K562 (cell line): ENCODE measurements around the gene UBE2V1. TPM values are rescaled to one million over a fixed set of nuclear protein-coding genes. Genes with fewer than 3 reads are reported as not detected.

Source experiments
- ARID2 ChIP-seq: fragments of 450-650 bp; IDR thresholded peaks from 2 replicates; pipeline ENCODE4 v1.6.1; 2017; ENCODE audit warnings: antibody characterized with exemption, mild to moderate bottlenecking
- BRD9 ChIP-seq: fragments of 450-650 bp; IDR thresholded peaks from 2 replicates; pipeline ENCODE4 v1.6.1; 2018; ENCODE audit warnings: low read depth; ENCODE audit not compliant: partially characterized antibody
- CBFA2T2 ChIP-seq: fragments of 450-650 bp; conservative IDR thresholded peaks from 2 replicates; pipeline ENCODE4 v1.6.1; 2017; ENCODE audit warnings: mild to moderate bottlenecking
- EP400 ChIP-seq: fragments of 450-650 bp; IDR thresholded peaks from 2 replicates; pipeline ENCODE4 v1.6.1; 2017; ENCODE audit warnings: antibody characterized with exemption, mild to moderate bottlenecking, moderate library complexity
- GABPB1 ChIP-seq: sonication (generic); formaldehyde crosslinking; IDR thresholded peaks from 2 replicates; pipeline ENCODE4 v1.8.0; 2022; ENCODE audit warnings: mild to moderate bottlenecking, missing genetic modification reagents
- GATA2 ChIP-seq: sonication (generic); formaldehyde crosslinking; IDR thresholded peaks from 2 replicates; pipeline ENCODE4 v1.4.0; 2020; ENCODE audit warnings: mild to moderate bottlenecking, missing genetic modification reagents
- ILF3 ChIP-seq: fragments of 450-650 bp; IDR thresholded peaks from 2 replicates; pipeline ENCODE4 v1.6.1; 2018; ENCODE audit warnings: antibody characterized with exemption, mild to moderate bottlenecking, moderate library complexity, borderline replicate concordance
- NFATC3 ChIP-seq: fragments of 450-650 bp; IDR thresholded peaks from 2 replicates; pipeline ENCODE4 v1.6.1; 2017; ENCODE audit warnings: mild to moderate bottlenecking
- NONO ChIP-seq, 2 experiments: fragments of 200-400 bp in 1 of 2; fragments of 450-650 bp in 1 of 2; formaldehyde crosslinking in 1 of 2; IDR thresholded peaks; 2 replicates each; pipeline ENCODE4 v1.6.1; 2017; ENCODE audit warnings: low read depth in 2 of 2, mild to moderate bottlenecking in 2 of 2, moderate library complexity in 2 of 2, low read length in 1 of 2
- RUNX1 ChIP-seq: sonication (generic); IDR thresholded peaks from 2 replicates; pipeline ENCODE4 v1.6.1; 2016; ENCODE audit warnings: antibody characterized with exemption, low read depth
- SMAD4 ChIP-seq: fragments of 250-450 bp; sonication (Bioruptor Pico); conservative IDR thresholded peaks from 2 replicates; pipeline ENCODE4 v1.8.0; 2021; ENCODE audit warnings: inconsistent platforms, mild to moderate bottlenecking, moderate library complexity
- SOX6 ChIP-seq: fragments of 450-650 bp; IDR thresholded peaks from 2 replicates; pipeline ENCODE4 v1.6.1; 2014; ENCODE audit warnings: mild to moderate bottlenecking
- TAF1 ChIP-seq: IDR thresholded peaks from 2 replicates; pipeline ENCODE4 v1.6.1; 2011; ENCODE audit warnings: mild to moderate bottlenecking, low read length, moderate library complexity; ENCODE audit not compliant: insufficient read depth, control insufficient read depth, severe bottlenecking; ENCODE audit errors: extremely low read depth
- TAL1 ChIP-seq: fragments of 450-650 bp; IDR thresholded peaks from 2 replicates; pipeline ENCODE4 v1.6.1; 2016; ENCODE audit warnings: mild to moderate bottlenecking
- TCF7L2 ChIP-seq: fragments of 150-350 bp; IDR thresholded peaks from 2 replicates; pipeline ENCODE4 v1.6.1; 2016; ENCODE audit warnings: low read depth, mild to moderate bottlenecking, low read length, moderate library complexity
- ZNF12 ChIP-seq: sonication (generic); formaldehyde crosslinking; IDR thresholded peaks from 2 replicates; pipeline ENCODE4 v1.4.0; 2020; ENCODE audit warnings: mild to moderate bottlenecking, missing genetic modification reagents
- ZNF232 ChIP-seq: sonication (generic); formaldehyde crosslinking; IDR thresholded peaks from 2 replicates; pipeline ENCODE4 v1.8.0; 2022; ENCODE audit warnings: mild to moderate bottlenecking, missing genetic modification reagents
- ZNF316 ChIP-seq: fragments of 450-650 bp; IDR thresholded peaks from 2 replicates; pipeline ENCODE4 v1.6.1; 2016
- polyA plus RNA-seq, 8 experiments: library from polyadenylated mRNA; depleted of rRNA in 4 of 8; stranded (reverse) in 5 of 8; unstranded in 3 of 8; fragments of >200 nt; fragmentation: Nextera tagmentation in 2 of 8; fragmentation: Illumina TruSeq in 1 of 8; extraction: Ambion mirVana in 2 of 8; extraction: Trizol in 1 of 8; gene quantifications; 2 replicates each; pipeline versions ENCODE4 v1.2.1 to v1.2.3, GENCODE V29; 2011 to 2014; ENCODE audit warnings: inconsistent platforms in 1 of 8, missing spikeins in 1 of 8
- total RNA-seq, 7 experiments: library from RNA; depleted of rRNA in 6 of 7; stranded (reverse); fragments of >200 nt in 6 of 7; fragmentation: Illumina TruSeq in 2 of 7; extraction: Trizol in 2 of 7; gene quantifications; 2 replicates each; pipeline versions ENCODE4 v1.2.1 to v1.2.3, GENCODE V29; 2011 to 2021; ENCODE audit warnings: low replicate concordance in 1 of 7
- TF ChIP-seq, protein P1 (sequence below): fragments of 450-650 bp; IDR thresholded peaks from 2 replicates; pipeline ENCODE4 v1.6.1; 2016; ENCODE audit warnings: borderline replicate concordance
- TF ChIP-seq, protein P2 (sequence below), 2 experiments: fragments of 450-650 bp; conservative IDR thresholded peaks; 2 replicates each; pipeline ENCODE4 v1.6.1; 2017; ENCODE audit warnings: mild to moderate bottlenecking in 2 of 2, moderate library complexity in 2 of 2
- TF ChIP-seq, protein P3 (sequence below), 2 experiments: IDR thresholded peaks; 2 replicates each; pipeline ENCODE4 v1.6.1; 2012; ENCODE audit warnings: improper control_type of control experiment in 2 of 2, low read depth in 2 of 2, low read length in 2 of 2, borderline replicate concordance in 1 of 2
- TF ChIP-seq, protein P4 (sequence below): sonication (generic); formaldehyde crosslinking; IDR thresholded peaks from 2 replicates; pipeline ENCODE4 v1.8.1; 2023; ENCODE audit warnings: mild to moderate bottlenecking, missing genetic modification reagents, moderate library complexity

Gene UBE2V1
- total and polyA plus RNA-seq, 9 of the 15 experiments (the other 6 are each of a cell fraction or from before 2014, with no cell fraction given), result 93.0 to 357 (median 119) TPM

DNA sequence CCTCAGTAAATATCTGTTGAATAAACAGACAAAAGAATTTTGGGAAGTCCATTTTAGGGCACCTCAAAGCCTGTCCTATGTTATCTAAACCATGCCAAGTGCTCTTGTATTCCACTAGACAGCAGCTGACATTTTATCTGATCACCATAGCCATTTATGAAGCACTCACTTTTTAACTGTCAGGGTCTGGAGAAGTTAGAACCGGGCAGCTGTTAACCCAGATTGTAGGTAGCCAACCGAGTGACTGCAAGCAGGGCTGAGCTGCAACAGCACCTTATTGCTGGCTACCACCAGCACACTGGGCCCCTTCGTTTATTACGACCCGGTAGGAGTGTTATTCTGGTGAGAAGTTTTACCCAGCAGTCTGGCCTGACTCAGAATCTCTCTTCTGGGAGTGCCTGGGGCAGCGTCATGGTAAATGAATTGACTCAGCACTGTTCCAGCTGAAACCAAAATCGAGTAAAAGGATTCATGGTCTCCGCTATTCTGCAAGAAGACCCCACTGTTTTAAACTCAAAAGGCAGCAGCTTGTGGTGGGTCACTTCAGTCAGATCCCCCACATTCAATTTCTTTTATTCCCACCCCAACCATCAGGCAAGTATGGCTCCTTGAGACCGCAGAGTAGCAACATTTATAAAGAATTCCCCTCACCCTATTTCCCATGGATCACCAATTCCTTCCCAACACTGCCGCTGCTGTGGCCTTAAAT lies 1.7 kb downstream of the UBE2V1 start (continued):
- peak; percentile 83 for TF ChIP-seq CBFA2T2
- no peak for TF ChIP-seq GABPB1 (CRISPR knock-in tag)
- no peak for TF ChIP-seq RUNX1
- TF ChIP-seq, protein P1, sequence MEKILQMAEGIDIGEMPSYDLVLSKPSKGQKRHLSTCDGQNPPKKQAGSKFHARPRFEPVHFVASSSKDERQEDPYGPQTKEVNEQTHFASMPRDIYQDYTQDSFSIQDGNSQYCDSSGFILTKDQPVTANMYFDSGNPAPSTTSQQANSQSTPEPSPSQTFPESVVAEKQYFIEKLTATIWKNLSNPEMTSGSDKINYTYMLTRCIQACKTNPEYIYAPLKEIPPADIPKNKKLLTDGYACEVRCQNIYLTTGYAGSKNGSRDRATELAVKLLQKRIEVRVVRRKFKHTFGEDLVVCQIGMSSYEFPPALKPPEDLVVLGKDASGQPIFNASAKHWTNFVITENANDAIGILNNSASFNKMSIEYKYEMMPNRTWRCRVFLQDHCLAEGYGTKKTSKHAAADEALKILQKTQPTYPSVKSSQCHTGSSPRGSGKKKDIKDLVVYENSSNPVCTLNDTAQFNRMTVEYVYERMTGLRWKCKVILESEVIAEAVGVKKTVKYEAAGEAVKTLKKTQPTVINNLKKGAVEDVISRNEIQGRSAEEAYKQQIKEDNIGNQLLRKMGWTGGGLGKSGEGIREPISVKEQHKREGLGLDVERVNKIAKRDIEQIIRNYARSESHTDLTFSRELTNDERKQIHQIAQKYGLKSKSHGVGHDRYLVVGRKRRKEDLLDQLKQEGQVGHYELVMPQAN, result no peak
- TF ChIP-seq ARID2, result no peak
- no peak for TF ChIP-seq BRD9
- peak; percentile 66 for TF ChIP-seq GATA2 (CRISPR knock-in tag)
- TF ChIP-seq TCF7L2, result no peak
- no peak for TF ChIP-seq EP400
- peak; percentile 66; the same call in 1 of the 2 replicates for TF ChIP-seq TAL1
- no peak for TF ChIP-seq NONO (IDR thresholded peaks at IDR 0.05; ENCODE audit: low read depth in 2 of 2, low read length in 1 of 2)
- TF ChIP-seq, protein P2, sequence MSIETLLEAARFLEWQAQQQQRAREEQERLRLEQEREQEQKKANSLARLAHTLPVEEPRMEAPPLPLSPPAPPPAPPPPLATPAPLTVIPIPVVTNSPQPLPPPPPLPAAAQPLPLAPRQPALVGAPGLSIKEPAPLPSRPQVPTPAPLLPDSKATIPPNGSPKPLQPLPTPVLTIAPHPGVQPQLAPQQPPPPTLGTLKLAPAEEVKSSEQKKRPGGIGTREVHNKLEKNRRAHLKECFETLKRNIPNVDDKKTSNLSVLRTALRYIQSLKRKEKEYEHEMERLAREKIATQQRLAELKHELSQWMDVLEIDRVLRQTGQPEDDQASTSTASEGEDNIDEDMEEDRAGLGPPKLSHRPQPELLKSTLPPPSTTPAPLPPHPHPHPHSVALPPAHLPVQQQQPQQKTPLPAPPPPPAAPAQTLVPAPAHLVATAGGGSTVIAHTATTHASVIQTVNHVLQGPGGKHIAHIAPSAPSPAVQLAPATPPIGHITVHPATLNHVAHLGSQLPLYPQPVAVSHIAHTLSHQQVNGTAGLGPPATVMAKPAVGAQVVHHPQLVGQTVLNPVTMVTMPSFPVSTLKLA (conservative IDR thresholded peaks at IDR 0.05), result peak in 1 of 2 experiments; percentile 52; a peak in 2 of 4 replicates
- TF ChIP-seq, protein P3, sequence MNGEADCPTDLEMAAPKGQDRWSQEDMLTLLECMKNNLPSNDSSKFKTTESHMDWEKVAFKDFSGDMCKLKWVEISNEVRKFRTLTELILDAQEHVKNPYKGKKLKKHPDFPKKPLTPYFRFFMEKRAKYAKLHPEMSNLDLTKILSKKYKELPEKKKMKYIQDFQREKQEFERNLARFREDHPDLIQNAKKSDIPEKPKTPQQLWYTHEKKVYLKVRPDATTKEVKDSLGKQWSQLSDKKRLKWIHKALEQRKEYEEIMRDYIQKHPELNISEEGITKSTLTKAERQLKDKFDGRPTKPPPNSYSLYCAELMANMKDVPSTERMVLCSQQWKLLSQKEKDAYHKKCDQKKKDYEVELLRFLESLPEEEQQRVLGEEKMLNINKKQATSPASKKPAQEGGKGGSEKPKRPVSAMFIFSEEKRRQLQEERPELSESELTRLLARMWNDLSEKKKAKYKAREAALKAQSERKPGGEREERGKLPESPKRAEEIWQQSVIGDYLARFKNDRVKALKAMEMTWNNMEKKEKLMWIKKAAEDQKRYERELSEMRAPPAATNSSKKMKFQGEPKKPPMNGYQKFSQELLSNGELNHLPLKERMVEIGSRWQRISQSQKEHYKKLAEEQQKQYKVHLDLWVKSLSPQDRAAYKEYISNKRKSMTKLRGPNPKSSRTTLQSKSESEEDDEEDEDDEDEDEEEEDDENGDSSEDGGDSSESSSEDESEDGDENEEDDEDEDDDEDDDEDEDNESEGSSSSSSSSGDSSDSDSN (IDR thresholded peaks at IDR 0.05; ENCODE audit: borderline replicate concordance in 1 of 2, low read depth in 2 of 2, low read length in 2 of 2), result 0 out of 4 replicates have a peak, but pooled peaks of 1 of the 2 experiments have one; percentile 47
- TF ChIP-seq, protein P4, sequence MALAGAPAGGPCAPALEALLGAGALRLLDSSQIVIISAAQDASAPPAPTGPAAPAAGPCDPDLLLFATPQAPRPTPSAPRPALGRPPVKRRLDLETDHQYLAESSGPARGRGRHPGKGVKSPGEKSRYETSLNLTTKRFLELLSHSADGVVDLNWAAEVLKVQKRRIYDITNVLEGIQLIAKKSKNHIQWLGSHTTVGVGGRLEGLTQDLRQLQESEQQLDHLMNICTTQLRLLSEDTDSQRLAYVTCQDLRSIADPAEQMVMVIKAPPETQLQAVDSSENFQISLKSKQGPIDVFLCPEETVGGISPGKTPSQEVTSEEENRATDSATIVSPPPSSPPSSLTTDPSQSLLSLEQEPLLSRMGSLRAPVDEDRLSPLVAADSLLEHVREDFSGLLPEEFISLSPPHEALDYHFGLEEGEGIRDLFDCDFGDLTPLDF, result no peak
- TF ChIP-seq ZNF316, result peak; percentile 60
- TF ChIP-seq SMAD4 (CRISPR knock-in tag), result peak; percentile 87
- TF ChIP-seq ZNF232 (CRISPR knock-in tag), result no peak
- TF ChIP-seq ILF3, result no peak
- TF ChIP-seq TAF1, result no peak
- TF ChIP-seq SOX6, result peak; percentile 71
- TF ChIP-seq NFATC3, result no peak
- no peak for TF ChIP-seq ZNF12 (CRISPR knock-in tag)
